CD4-positive, alpha-beta T cell treated with Interferon alpha-2 for 1 hour (primary cell): ENCODE results near the gene COG8.

ENCODE experiments used
- DNase-seq, 2 donors: peaks; one replicate each; pipeline ENCODE4 v3.0.0-alpha.2; 2020 to 2022

The COG8 gene

DNA sequence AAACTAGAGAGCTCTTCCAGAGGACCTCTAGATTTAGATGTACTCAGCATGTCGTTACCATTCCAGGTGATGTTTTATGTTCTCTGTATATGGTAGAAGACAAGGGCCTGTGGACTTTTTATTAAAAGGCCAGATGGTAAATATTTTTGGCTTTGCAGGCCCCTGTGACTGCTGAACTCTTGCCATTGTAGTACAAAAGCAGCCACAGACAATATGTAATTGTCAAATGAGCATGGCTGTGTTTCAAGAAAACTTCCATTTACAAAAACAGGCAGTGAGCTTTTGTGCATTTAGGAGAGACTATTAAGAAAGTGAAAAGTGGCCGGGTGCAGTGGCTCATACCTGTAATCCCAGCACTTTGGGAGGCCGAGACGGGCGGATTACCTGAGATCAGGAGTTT lies 4.8 kb upstream of the COG8 start:
- DNase-seq: no peak

DNA sequence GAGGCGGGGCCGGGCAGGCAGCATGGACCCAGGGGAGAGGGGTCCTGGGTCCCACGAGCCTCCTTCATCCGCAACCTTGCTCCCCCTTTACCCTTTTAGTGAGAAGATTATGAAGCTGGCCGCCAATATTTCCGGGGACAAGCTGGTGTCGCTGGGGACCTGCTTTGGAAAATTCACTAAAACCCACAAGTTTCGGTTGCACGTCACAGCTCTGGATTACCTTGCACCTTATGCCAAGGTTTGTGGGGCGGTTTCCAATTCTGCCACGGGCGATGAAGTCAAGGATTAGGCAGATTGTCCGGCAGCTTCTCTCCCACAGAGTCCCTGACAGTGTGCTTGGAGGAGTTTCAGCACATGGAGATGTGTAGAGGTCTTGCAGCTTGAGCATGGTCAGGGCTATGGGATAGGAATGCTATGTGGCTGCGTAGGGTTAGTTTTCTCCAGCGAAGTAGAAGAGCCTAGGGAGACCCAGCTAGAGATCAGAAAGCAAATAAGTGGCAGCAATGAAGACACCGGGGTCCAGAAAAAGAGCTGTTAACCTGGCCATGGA lies 806 bp upstream of the COG8 start:
- DNase-seq: no peak

DNA sequence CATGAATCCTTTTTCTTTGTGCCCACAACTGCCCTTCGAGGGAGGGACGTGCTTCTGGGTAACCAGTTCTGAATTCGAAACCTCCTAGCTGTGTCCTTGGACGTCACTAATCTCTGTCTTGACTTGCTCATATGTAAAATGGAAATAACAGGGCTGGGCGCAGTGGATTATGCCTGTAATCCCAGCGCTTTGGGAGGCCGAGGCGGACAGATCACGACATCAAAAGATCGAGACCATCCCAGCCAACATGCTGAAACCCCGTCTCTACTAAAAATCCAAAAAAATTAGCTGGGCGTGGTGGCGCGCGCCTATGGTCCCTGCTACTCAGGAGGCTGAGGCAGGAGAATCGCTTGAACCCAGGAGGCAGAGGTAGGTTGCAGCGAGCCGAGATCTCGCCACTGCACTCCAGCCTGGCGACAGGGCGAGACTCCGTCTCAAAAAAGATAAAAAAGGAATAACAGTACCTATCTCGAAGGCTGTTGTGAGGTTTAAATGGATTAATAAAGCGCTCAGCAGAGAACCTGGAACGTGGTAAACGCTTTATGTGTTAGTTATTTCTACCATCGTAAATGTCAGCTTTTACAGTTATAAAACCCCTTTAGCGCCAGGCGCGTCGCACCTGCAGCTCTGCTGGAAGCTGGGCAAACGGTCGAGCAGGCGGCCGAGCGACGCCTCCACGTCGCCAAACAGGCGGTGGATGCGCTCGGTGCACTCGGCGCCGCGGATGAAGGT lies 641 bp downstream of the COG8 start:
- DNase-seq: no peak

DNA sequence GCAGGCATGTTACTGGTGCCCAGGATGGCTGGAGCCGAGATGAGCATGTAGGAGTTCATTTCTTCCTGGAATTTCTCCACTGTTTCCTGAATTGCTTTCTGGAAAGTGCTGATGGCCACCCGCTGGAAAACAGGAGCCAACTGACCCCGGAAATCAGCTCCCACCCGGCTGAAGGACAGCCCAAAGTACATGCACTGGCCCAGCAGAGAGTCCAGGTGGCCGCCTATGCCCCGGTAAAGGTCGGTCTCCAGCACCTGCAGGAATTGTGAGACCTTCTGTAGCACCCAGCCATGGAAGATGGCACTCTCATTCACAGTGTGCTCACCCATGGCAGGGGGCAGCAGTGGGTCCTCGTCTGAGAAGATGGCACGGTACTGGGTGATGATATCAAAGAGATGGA lies 4.7 kb downstream of the COG8 start:
- no peak for DNase-seq

DNA sequence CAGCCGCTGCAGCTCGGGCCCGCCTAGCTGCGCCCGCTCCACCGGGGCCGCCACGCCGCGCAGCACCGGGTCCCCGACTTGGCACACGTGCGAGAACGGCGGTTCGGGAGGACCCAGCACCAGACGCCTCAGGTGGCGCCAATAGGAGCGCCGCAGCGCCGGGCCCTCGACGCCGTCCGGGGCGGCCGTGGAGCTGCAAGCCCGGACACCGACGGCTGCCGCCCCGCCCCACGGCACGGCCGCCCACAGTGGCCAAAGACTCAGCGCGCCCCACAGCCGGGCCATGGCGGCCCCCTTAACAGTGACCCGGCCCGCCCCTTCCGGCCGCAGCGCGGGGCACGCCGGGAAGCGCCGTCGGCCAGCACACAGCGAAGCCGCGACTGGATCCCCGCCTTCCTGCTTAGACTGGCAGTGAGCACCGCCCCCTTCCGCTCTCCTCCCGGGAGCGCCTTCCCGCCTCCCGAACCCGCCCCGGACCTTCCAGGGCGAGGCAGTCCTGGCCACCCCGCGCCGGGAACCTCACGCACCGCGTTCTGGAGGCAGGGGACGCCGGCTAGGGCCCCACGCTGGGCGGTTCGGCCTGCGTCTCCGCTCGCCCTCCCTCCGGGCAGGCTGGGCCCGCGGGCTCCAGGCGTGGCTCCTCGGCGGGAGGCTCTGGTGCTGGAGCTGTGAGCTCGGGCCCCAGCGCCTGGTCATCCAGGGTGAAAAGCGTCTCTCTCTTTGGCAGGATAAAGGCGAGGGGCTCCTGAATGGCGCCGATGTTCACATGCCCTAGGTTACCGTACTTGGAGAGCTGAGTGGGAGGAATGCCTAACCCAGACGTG lies 8.9 kb downstream of the COG8 start, which contains the start of gene PDF:
Gene PDF (minus strand): TSS at position 303 of the 824 bp plus-strand sequence. CDS start 18 bp downstream, at position 285.
- peak; percentile 68 to 84 for DNase-seq

DNA sequence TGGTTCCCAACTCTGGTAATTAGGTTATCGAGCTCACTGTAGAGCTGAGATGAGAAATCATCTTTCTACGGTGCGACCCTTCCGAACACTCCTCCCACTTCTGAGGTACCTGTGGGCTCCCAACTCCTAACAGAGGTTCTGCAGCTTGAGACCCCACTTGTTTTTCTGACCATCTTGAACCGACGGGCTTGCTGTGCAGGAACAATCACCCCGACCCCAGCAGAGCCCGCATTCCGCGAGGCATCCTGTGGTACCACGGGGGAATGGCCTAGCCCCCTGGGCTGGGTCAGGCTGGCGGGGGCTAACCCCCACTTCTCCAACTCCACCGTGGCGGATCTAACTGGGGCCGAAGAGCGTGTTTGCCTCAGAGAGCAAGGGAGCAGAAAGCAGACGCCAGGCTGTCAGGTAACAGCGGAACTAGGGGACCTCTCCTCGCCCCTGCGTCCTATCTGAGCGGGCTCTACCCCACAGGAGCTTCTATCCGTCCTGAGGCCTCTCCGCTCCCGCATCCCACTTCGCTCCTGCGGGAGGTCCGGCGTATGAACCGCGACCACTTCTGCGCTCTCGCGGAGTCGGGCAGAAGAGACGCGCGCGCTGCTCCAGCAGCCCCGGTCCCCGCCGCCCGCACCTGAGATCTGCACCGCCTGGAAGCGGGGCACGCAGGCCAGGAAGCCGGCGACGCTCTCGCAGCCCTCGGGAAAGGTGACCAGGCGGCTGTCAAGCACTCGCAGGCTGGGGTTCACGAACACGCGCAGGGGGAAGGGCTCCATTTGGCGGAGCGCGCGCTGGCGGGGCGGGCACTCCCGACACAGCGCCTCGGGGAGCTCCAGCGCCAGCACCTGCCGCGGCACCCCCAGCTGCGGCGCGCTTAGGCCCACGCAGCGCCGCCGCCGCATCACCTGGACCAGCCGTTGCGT lies 9.7 kb downstream of the COG8 start:
- DNase-seq: no peak

DNA sequence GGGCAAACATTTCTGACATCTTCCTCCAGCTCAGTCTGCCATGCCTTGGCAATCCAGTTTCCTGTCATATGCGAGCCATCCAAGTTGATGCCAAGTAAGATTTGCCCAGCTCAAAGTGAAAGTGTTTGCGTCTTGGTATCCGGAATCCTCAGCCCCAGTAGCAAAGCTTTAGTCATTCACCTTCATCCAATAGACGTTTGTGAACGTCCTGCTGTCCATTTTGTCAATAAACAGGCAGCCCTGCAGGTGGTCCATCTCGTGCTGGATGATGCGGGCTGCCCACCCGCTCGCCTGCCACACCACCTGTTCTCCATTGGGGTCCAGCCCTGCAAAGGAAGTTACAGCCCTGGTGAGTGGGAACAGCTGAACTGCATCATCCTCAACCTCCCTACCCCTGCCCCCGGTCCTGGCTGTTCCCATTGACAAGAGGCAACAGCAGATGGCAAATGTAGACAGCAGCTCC lies 10.5 kb downstream of the COG8 start:
- DNase-seq: no peak

DNA sequence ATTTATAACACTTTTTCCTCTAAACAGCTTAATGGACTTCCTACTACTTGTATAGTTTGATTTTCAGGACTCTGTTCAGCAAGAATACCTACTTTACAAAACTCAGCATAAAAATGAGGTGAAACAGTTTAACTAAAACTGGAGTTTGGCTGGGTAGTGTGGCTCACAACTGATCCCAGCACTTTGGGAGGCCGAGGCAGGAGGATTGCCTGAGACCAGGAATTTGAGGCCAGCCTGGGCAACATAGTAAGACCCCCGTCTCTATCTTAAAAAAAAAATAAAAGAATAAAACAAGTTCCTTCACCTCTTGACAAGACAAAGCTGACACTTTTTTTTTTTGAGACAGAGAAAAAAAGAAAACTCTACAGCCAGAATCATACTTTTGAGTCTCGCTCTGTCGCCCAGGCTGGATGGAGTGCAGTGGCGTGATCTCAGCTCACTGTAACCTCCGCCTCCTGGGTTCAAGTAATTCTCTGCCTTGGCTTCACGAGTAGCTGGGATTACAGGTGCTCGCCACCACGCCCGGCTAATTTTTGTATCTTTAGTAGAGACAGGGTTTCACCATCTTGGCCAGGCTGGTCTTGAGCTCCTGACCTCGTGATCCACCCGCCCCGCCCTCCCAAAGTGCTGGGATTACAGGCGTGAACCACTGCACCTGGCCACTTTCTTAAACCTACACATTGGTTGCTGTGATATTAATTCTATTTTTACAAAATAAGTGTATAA lies 11.6 kb downstream of the COG8 start:
- DNase-seq: no peak

DNA sequence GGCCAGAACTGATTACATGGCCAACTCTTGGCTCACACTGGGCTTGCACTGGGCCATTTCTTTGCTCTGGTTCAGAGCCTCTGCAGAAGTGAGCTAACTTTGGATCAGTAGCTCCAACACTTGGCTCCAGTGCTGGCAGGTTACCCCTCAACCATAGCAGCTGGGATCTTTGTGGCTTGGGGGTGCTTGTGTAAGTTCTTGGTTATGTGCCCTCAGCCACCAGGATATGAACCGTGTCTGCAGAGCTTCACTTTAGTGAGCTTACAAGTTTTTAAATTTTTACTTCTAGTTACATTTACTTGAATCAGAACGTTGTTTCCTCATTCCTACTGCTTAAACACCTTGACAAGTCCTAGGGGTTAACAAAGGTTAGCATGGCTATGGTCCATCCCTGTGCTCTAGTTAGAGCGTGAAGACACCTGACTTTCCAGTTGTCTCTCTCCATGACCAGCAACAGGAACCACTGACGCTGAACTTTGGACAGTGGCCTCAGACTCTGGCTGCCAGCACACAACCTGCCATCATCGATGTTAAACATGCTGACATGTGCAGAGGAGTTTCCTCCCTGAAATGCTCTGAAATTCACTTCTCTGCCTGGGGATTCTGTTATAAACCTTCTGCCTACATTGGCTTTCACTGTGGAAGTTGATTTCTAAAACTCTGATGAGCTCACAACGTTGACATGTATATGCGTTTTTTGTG lies 13.0 kb downstream of the COG8 start:
- no peak for DNase-seq

DNA sequence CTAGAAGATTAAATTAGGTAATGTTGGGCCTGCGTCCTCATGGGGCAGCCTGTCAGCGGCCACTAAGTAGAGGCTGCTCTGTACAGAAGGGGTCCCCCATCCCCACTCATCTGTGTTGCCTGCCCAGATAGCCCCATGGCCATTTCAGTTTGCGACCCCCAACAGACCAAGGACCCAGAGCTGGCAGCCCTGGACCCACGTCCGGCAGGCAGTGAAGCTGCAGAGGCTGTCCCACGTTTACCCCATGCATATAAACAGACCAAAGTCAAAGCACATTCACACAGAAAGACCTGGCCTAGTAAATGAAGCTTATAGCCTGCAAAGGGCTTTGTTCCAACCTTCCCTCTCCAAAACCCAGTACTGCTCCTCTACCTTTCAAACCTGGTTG lies 13.6 kb downstream of the COG8 start:
- no peak for DNase-seq

DNA sequence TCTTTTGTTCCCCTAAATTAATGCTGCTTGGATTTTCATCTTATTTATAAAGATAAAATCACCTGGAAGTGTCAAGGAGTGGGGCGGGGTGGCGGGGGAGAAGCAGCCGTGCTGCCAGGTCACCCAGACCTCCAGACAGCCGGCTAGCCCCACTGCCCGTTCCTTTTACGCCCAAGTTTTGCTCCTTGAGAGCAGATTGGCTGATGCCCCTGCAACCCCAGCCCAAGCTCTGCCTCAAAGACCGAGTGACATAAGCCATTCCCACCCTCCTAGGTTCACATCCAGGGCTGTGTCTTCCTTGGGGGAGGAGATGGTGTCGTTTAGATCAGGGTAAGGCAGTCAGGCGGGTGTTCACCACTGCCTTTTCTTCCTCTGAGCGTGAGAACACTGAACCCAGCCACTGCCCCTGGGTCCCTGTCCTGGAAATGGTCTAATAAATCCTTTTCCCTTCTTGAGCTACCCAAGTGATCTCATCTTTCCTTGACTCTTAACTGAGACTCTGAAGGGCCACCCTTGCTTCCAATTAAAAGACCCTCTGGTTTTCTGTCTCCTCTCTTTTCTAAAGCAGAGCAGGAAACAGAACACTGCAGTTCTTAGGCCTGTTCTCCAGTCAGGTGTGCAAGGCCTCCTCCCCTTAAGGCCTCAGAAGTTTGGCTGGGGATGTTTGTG lies 14.6 kb downstream of the COG8 start:
- no peak for DNase-seq

DNA sequence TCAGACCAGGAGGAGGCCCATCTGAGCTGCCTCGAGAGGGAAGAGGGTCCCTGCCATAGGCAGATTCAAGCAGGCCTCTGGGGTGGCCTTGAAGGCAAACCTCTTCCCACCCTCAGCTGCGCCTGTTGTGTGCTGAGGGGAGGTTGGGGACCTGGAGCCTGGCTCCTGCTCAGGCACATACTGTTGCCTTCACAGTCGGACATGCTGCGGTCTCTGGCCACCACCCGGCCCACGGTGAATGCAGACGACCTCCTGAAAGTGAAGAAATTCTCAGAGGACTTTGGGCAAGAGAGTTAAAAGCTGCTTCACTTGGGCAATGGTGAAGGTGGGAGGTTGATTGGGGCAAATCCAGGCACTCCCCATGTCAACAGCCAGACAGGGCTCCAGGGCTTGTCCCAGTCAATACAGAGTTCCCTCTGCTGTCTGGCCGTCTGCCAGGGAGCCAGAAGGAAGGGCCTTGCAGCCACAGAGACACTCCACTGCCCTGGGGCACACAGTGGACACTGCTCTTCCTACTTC lies 15.3 kb downstream of the COG8 start:
- no peak for DNase-seq

DNA sequence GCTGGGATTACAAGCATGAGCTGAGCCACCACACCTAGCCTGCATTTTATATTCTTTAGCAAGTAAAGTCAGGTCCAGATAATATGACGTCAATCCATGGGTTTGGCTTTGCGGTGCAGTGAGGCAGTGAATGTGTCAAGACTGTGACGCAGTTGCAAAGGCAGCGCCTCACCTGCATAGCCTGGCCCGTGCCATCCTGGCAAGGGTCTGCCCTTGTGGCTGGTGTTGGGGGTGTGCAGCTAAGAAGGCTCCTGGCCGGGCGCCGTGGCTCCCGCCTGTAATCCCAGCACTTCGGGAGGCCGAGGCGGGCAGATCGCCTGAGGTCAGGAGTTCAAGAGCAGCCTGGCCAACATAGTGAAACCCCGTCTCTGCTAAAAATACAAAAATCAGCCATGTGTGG lies 15.9 kb downstream of the COG8 start:
- DNase-seq: no peak

DNA sequence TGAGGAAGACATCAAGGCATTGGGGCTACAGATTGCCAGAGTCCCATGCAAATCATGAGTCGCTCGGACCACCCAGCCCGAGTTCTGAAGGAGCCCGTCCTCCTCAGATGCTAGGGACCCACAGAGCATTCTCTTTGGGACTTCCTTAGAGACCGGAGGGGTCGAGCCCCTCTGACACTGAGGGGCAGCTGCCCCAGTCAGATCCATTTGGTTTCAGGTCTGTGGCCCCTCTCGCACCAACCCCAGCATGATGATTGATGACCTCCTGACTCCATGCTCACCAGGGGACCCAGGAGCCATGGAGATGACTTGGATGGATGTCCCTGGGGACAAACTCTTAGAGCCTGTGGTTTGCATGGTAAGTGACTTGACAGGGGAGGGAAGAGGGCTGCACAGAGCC lies 17.0 kb downstream of the COG8 start:
- DNase-seq: no peak

DNA sequence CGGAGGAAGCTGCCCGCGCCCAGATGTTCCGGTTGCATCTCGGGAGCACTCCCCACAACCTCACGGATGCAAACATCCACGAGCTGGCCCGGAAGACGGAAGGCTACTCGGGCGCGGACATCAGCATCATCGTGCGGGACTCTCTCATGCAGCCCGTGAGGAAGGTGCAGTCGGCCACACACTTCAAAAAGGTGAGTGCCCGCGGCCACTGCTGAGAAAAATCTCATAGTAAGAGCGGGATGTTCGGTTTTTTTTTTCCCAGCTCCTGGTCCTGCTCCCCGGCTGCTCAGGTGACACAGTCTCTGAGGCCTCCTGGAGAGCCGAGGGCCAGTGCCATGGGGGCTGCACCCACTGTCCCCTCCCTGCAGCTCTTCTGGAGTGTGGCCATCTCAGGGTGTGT lies 18.3 kb downstream of the COG8 start:
- no peak for DNase-seq

DNA sequence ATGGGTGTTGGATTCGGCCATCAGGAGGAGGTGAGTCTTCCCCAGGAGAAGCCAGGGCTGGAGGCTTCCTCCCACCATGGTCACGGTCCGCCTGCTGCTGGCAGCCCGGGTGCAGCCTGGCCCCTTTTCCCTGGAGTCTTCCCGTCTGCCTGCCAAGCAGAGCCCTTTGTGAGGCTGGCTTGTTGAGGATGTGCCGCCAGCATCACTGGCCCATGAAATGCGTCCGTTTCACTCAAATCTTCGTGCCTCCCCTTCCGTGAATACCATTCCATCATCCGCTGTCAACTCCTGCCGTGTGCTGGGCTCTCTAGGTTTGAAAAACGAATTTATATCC lies 18.7 kb downstream of the COG8 start:
- no peak for DNase-seq

DNA sequence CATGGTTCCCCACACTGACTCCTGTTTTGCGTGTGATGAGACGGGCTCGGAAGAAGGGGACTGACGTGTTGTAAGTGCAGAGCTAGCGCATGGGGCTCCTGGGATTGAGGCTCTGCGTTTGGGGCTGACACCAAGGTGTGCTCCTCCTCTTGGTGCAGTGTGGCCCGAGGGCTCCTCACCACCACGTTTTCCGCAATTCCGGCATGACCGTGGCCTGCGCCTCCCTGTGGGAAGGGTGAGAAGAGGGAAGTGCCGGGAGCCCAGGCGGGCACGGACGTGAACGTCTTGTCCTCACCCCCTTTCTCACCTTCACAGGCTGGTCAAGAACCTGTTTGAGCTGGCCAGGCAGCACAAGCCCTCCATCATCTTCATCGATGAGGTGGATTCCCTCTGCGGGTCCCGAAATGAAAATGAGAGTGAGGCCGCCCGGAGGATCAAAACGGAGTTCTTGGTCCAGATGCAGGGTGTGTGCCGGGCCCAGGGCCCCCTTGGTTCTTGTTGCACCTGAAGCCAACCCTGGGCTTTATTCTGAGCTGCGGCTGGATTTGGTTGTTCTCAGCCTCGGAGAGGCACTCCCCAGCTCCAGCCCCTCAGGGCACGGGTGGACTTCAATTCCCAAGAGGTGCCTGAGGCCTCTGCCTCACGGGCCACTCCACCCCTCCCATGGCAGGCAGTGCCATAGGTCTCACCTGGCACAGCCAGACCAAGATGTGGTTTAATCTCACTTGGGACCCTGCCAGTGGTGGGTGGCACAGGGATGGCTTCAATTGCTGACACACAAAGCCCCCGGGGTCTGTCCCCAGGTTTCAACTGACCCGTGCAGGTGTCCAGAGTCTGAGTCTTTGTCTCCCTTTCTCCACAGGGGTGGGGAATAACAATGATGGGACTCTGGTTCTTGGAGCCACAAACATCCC lies 19.3 kb downstream of the COG8 start:
- DNase-seq: no peak

DNA sequence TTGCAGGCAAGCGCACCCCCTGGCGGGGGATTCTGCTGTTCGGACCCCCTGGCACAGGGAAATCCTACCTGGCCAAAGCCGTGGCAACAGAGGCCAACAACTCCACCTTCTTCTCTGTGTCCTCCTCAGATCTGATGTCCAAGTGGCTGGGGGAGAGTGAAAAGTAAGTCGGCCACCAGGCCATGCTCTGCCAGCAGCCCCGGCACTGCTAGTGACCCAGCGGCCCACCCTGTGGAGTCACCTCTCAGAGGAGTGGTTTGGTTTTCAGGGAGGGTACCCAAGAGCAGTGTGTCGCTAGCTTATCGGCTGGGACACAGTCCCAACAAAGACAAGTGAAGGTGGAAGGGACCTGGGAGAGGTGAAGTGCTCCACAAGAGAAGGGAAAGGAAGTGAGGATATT lies 20.0 kb downstream of the COG8 start:
- no peak for DNase-seq

DNA sequence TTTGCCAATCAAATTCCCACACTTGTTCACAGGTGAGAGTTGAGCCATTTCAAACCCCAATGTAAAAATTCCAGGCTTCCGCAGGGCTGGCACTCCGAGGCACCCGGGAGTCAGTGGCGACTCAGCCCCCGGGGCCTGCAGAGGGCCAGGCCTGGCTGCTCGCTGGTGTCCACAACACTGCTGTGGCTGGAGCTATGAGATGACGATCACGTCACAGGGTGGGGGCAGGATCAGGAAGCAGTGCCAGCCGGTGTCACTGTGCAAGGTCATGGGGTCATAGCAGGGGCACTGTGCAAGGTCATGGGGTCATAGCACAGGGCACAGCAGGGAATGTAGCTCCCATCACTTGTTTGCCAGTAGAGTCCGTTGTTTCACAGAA lies 20.5 kb downstream of the COG8 start:
- no peak for DNase-seq
